ENCODE measurements around the gene KRT83.
"Not testable (repeated sequence)": the region's sequence is repeated elsewhere in the genome, so short reads cannot be mapped to it uniquely, and the experiment has no call there.

The KRT83 gene

GRCh38 chr12:52327830-52328500, 6.8 kb upstream of the KRT83 start:
- DNase-seq: no peak

GRCh38 chr12:52327052-52327829, 6.0 kb upstream of the KRT83 start:
- peak; percentile 92 for DNase-seq

GRCh38 chr12:52324153-52324444, 2.9 kb upstream of the KRT83 start:
- no peak for DNase-seq

- no peak for DNase-seq
Measured at GRCh38 chr12:52323416-52324152, 2.4 kb upstream of the KRT83 start.

- DNase-seq: no peak
Measured at GRCh38 chr12:52323001-52323400, 1.8 kb upstream of the KRT83 start.

GRCh38 chr12:52322069-52322468, 871 bp upstream of the KRT83 start:
- no peak for DNase-seq

- DNase-seq: no peak
Measured at GRCh38 chr12:52321418-52321817, 220 bp upstream of the KRT83 start.

- DNase-seq: no peak
Measured at GRCh38 chr12:52319097-52319496, 2.1 kb downstream of the KRT83 start.

- DNase-seq: no peak
Measured at GRCh38 chr12:52318241-52318990, 2.8 kb downstream of the KRT83 start.

GRCh38 chr12:52317468-52318052, 3.6 kb downstream of the KRT83 start:
- no peak for DNase-seq

GRCh38 chr12:52316701-52317100, 4.5 kb downstream of the KRT83 start:
- no peak for DNase-seq

GRCh38 chr12:52316290-52316689, 4.9 kb downstream of the KRT83 start:
- no peak for DNase-seq

- not testable (repeated sequence) for DNase-seq
Measured at GRCh38 chr12:52315721-52316120, 5.5 kb downstream of the KRT83 start.

GRCh38 chr12:52314511-52314910, 6.7 kb downstream of the KRT83 start:
- no peak for DNase-seq

GRCh38 chr12:52313926-52314325, 7.3 kb downstream of the KRT83 start:
- DNase-seq: no peak

GRCh38 chr12:52313461-52313860, 7.7 kb downstream of the KRT83 start:
- DNase-seq: no peak

- no peak for DNase-seq
Measured at GRCh38 chr12:52312086-52312485, 9.1 kb downstream of the KRT83 start.

GRCh38 chr12:52311285-52311648, 9.9 kb downstream of the KRT83 start:
- no peak for DNase-seq

- no peak for DNase-seq
Measured at GRCh38 chr12:52310622-52311284, 10.4 kb downstream of the KRT83 start.

GRCh38 chr12:52308806-52309425, 12.3 kb downstream of the KRT83 start:
- DNase-seq: no peak

- DNase-seq: peak; percentile 86
Measured at GRCh38 chr12:52307836-52308805, 13.1 kb downstream of the KRT83 start.
